ENCODE results near the gene MUC13.
"Not testable (repeated sequence)": the region's sequence is repeated elsewhere in the genome, so short reads cannot be mapped to it uniquely, and the experiment has no call there.

DNA sequence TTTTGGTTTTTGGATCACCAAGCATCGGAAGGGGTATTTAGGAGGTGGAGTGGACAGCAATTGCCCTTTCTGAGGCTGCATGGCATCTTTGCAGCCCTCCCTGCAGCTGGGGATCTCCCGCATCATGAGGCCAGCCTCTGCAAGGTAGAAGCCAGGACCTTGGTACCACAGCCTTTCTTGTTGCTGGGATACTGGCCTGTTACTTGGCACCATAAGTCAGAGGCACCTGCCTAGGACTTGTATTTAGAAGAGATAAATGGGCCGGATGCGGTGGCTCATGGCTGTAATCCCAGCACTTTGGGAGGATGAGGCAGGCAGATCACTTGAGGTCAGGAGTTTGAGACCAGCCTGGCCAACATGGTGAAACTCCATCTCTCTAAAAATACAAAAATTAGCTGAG is 23.4 kb upstream of the MUC13 start:
- not testable (repeated sequence) for TF ChIP-seq SUZ12 (IDR thresholded peaks at IDR 0.05; ENCODE audit: extremely low read depth, insufficient read depth, insufficient read length); YY1 (IDR thresholded peaks at IDR 0.05; ENCODE audit: insufficient read depth, insufficient read length); ZNF274 (IDR thresholded peaks at IDR 0.05; ENCODE audit: low read depth, low read length)
